CD4-positive, CD25-positive, alpha-beta regulatory T cell (primary cell): ENCODE data around the gene ZNF276. TPM values are rescaled to one million over a fixed set of nuclear protein-coding genes. Genes with fewer than 3 reads are reported as not detected.
A peak's percentile ranks its signal among the peaks of the same experiment; 100 is the strongest.

Experiments
- ATAC-seq, 2 donors: fragments of 150-1000 bp; cut with Tn5 transposase; one replicate each; pipeline ENCODE4 v1.10.0; 2021; ENCODE audit warnings: low read depth in 2 of 2, moderate number of reproducible peaks in 2 of 2, moderate library complexity in 1 of 2
- DNase-seq, 3 donors: peaks; one replicate each; pipeline versions ENCODE4 v3.0.0 to v3.0.0-alpha.2; 2012 to 2022; ENCODE audit warnings: mixed read lengths in 1 of 3
- H3K27ac ChIP-seq: one replicate; pipeline ENCODE4 v1.7.0; 2013; ENCODE audit warnings: mild to moderate bottlenecking, low read length; ENCODE audit not compliant: insufficient read depth, poor library complexity, severe bottlenecking
- H3K27me3 ChIP-seq: one replicate; pipeline ENCODE4 v1.7.0; 2013; ENCODE audit warnings: low read length; ENCODE audit not compliant: control insufficient read depth, insufficient read depth
- H3K36me3 ChIP-seq: one replicate; pipeline ENCODE4 v1.7.0; 2013; ENCODE audit warnings: mild to moderate bottlenecking, low read length, moderate library complexity; ENCODE audit not compliant: control insufficient read depth, insufficient read depth
- H3K4me1 ChIP-seq: 2 replicates; pipeline ENCODE4 v1.7.0; 2013; ENCODE audit warnings: mild to moderate bottlenecking, low read length; ENCODE audit not compliant: insufficient read depth, control insufficient read depth, poor library complexity, severe bottlenecking
- H3K4me3 ChIP-seq: one replicate; pipeline ENCODE4 v1.7.0; 2013; ENCODE audit warnings: low read depth, mild to moderate bottlenecking, low read length, moderate library complexity
- H3K9me3 ChIP-seq, 2 experiments: 1 replicate in 1 of 2; 2 replicates in 1 of 2; pipeline ENCODE4 v1.7.0; 2013; ENCODE audit warnings: low read length in 2 of 2, mild to moderate bottlenecking in 1 of 2, moderate library complexity in 1 of 2; ENCODE audit not compliant: control insufficient read depth in 2 of 2
- H3K27ac Mint-ChIP-seq, 3 donors: one replicate each; pipeline ENCODE4 v1.8.0; 2020 to 2022; ENCODE audit warnings: mild to moderate bottlenecking in 3 of 3, mixed read lengths in 3 of 3, moderate library complexity in 2 of 3
- H3K27me3 Mint-ChIP-seq: one replicate; pipeline ENCODE4 v1.8.0; 2022; ENCODE audit warnings: mild to moderate bottlenecking, mixed read lengths
- H3K36me3 Mint-ChIP-seq: one replicate; pipeline ENCODE4 v1.8.0; 2020; ENCODE audit warnings: mixed read lengths
- H3K4me1 Mint-ChIP-seq, 4 donors: one replicate each; pipeline ENCODE4 v1.8.0; 2020 to 2022; ENCODE audit warnings: mixed read lengths in 4 of 4, mild to moderate bottlenecking in 1 of 4
- H3K4me3 Mint-ChIP-seq, 4 donors: one replicate each; pipeline ENCODE4 v1.8.0; 2020 to 2022; ENCODE audit warnings: mild to moderate bottlenecking in 4 of 4, mixed read lengths in 4 of 4, moderate library complexity in 3 of 4
- H3K9me3 Mint-ChIP-seq, 7 donors: one replicate each; pipeline ENCODE4 v1.8.0; 2020 to 2022; ENCODE audit warnings: mixed read lengths in 7 of 7, mild to moderate bottlenecking in 3 of 7, moderate library complexity in 2 of 7
- polyA plus RNA-seq, 4 donors: library from polyadenylated mRNA; unstranded; fragments of 300-500 nt; fragmentation: Illumina TruSeq; gene quantifications; one replicate each; pipeline ENCODE4 v1.2.3, GENCODE V29; 2021
- total RNA-seq: library from RNA; stranded (reverse); gene quantifications from one replicate; pipeline ENCODE4 v1.2.3, GENCODE V29; 2022

The ZNF276 gene
- total and polyA plus RNA-seq, 5 donors from 2014 or later, result 15.5 to 108 (median 20.7) TPM

DNA sequence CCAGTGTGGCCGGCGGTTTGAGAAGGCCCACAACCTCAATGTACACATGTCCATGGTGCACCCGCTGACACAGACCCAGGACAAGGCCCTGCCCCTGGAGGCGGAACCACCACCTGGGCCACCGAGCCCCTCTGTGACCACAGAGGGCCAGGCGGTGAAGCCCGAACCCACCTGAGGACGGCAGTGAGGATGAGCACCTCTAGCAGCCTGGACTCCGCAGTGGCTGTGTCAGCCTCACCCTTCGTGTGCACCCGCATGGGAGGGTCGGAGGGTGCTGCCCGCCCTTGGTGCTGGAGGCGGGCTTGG lies 16.7 kb downstream of the ZNF276 start:
- no peaks in the 10 kb centered on the region for H3K9me3 Mint-ChIP-seq
- H3K27me3 Mint-ChIP-seq, result no peaks in the 10 kb centered on the region
- Histone ChIP-seq H3K36me3 (peaks cover 82% of the 10 kb centered on the region), H3K27me3 (no peaks in the 10 kb centered on the region), H3K4me3 (no peak overlapping the region), H3K9me3 (no peaks in the 10 kb centered on the region), H3K4me1 (peaks cover 20% of the 10 kb centered on the region), H3K27ac (peak overlapping the region; percentile 49)
- H3K4me1 Mint-ChIP-seq, result peaks cover 0 to 51% (median 21%) of the 10 kb centered on the region in 4 donors
- peaks cover 27% of the 10 kb centered on the region for H3K36me3 Mint-ChIP-seq
- H3K27ac Mint-ChIP-seq, result peak overlapping the region in 2 of 3 donors; percentile 26 to 66
- peak overlapping the region in 1 of 4 donors; percentile 47 for H3K4me3 Mint-ChIP-seq
- DNase-seq (no peak), ATAC-seq (no peak)

- Histone ChIP-seq H3K9me3 (no peaks in the 10 kb centered on the region), H3K4me3 (no peak overlapping the region), H3K4me1 (peaks cover 20% of the 10 kb centered on the region), H3K27me3 (no peaks in the 10 kb centered on the region), H3K36me3 (peaks cover 75% of the 10 kb centered on the region), H3K27ac (no peak overlapping the region)
- Mint-ChIP-seq H3K4me3 (no peak overlapping the region), H3K4me1 (peaks cover 0 to 52% (median 21%) of the 10 kb centered on the region in 4 donors), H3K27me3 (no peaks in the 10 kb centered on the region), H3K36me3 (peaks cover 20% of the 10 kb centered on the region), H3K27ac (peak overlapping the region in 1 of 3 donors; percentile 26), H3K9me3 (no peaks in the 10 kb centered on the region)
- no peak for ATAC-seq
- DNase-seq, result no peak
These were observed 17.4 kb downstream of the ZNF276 start for GRCh38 chr16:89738538-89739317.

DNA sequence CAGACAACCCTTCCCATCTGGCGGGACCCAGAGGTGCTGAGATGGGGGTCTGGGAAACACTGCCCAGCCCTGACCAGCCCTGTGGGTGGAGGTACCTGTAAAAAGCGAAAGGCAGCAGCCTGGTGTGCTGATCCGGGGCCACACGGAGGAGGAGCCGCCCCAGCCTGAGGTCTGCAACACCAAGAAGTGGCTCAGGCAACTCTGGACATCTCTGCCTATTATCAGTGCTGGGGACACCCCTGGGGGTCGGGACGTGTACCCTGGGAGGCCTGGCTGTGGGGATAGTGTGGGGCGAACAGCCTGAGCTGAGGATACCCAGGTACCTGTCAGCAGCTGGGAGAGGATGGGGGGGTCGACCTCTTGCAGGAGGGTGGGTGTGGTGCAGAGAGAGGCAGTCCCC lies 18.0 kb downstream of the ZNF276 start:
- Histone ChIP-seq H3K4me1 (peaks cover 20% of the 10 kb centered on the region), H3K4me3 (no peak overlapping the region), H3K27me3 (no peaks in the 10 kb centered on the region), H3K27ac (no peak overlapping the region), H3K36me3 (peaks cover 73% of the 10 kb centered on the region), H3K9me3 (no peaks in the 10 kb centered on the region)
- no peak overlapping the region for H3K4me3 Mint-ChIP-seq
- peaks cover 17% of the 10 kb centered on the region for H3K36me3 Mint-ChIP-seq
- H3K27ac Mint-ChIP-seq, result no peak overlapping the region
- no peaks in the 10 kb centered on the region for H3K27me3 Mint-ChIP-seq
- DNase-seq (no peak), ATAC-seq (no peak)
- H3K4me1 Mint-ChIP-seq, result peaks cover 0 to 50% (median 20%) of the 10 kb centered on the region in 4 donors
- no peaks in the 10 kb centered on the region for H3K9me3 Mint-ChIP-seq

DNA sequence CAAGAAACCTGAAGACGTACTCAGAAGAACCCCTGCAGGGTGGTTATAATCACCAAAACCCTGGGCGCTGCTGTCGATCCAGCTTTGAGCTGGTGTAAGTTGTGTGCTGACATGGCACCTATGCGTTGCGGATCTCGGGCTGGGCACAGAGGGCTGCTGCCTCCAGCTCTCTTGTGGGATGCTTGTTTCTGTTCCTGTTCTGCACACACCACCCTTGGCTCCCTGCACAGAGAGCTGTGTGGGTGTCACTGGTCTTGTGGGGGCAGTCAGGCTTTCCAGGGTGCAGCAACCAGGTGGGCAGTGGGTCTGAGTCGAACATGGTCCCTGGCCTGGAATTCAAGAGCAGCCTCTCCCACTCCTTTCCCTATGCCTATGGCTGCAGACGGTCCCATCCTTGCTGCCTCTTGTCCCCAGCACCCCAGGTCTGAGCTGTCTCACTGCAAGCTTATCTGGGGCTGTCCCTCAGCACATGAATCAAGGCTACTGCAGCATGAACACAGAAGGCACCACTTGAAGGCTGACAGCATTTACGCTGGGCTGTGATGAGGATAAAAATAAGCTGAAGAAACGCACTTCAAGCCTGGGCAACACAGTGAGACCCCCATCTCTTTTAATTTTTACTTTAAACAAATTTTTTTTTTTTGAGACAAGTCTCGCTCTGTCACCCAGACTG lies 20.1 kb downstream of the ZNF276 start:
- no peaks in the 10 kb centered on the region for H3K9me3 ChIP-seq
- no peaks in the 10 kb centered on the region for H3K27me3 Mint-ChIP-seq
- H3K27ac Mint-ChIP-seq, result peak overlapping the region in 2 of 3 donors; percentile 67 to 68
- H3K4me1 ChIP-seq, result peaks cover 13% of the 10 kb centered on the region
- H3K4me1 Mint-ChIP-seq, result peaks cover 0 to 37% (median 14%) of the 10 kb centered on the region in 4 donors
- H3K27me3 ChIP-seq, result no peaks in the 10 kb centered on the region
- H3K4me3 Mint-ChIP-seq, result no peak overlapping the region
- peaks cover 8% of the 10 kb centered on the region for H3K36me3 Mint-ChIP-seq
- H3K27ac ChIP-seq, result no peak overlapping the region
- no peak overlapping the region for H3K4me3 ChIP-seq
- no peaks in the 10 kb centered on the region for H3K9me3 Mint-ChIP-seq
- DNase-seq, result no peak
- ATAC-seq, result no peak
- peaks cover 64% of the 10 kb centered on the region for H3K36me3 ChIP-seq

GRCh38 chr16:89742948-89743347 lies 21.6 kb downstream of the ZNF276 start:
- Mint-ChIP-seq H3K4me1 (peaks cover 0 to 22% (median 4%) of the 10 kb centered on the region in 4 donors), H3K4me3 (no peak overlapping the region), H3K27me3 (no peaks in the 10 kb centered on the region), H3K9me3 (no peaks in the 10 kb centered on the region), H3K27ac (peak overlapping the region; percentile 71 to 89 (median 88)), H3K36me3 (peaks cover under 1% of the 10 kb centered on the region)
- Histone ChIP-seq H3K36me3 (peaks cover 55% of the 10 kb centered on the region), H3K9me3 (no peaks in the 10 kb centered on the region), H3K4me3 (no peak overlapping the region), H3K27ac (no peak overlapping the region), H3K27me3 (no peaks in the 10 kb centered on the region), H3K4me1 (no peaks in the 10 kb centered on the region)
- DNase-seq, result no peak
- no peak for ATAC-seq

DNA sequence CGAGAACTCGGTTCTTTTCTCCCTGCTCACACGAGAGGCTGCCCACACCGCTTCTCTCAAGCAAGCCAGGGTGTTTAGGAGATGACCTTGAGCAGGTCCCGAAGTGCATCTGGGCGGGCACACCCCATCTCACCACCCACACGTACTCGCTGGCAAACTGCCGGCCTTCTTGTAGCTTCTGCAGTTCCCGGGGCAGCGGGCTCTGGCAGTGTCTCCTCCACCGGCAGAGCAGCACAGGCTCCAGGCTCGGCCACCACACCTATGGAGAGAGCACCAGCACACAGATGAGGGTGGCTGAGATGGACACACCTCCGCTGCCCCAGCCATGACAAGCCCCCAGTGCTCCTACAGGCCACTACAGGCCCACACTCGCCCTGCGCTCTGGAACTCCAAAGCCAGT lies 23.5 kb downstream of the ZNF276 start:
- H3K4me3 Mint-ChIP-seq, result no peak overlapping the region
- peaks cover 0 to 17% (median 3%) of the 10 kb centered on the region in 4 donors for H3K4me1 Mint-ChIP-seq
- ATAC-seq (no peak), DNase-seq (no peak)
- H3K9me3 Mint-ChIP-seq, result peaks cover 0 to 1% (median 0%) of the 10 kb centered on the region in 7 donors
- H3K4me3 ChIP-seq, result no peak overlapping the region
- no peak overlapping the region for H3K27ac ChIP-seq
- no peaks in the 10 kb centered on the region for H3K27me3 Mint-ChIP-seq
- peaks cover 52% of the 10 kb centered on the region for H3K36me3 ChIP-seq
- no peaks in the 10 kb centered on the region for H3K4me1 ChIP-seq
- no peaks in the 10 kb centered on the region for H3K27me3 ChIP-seq
- no peak overlapping the region for H3K27ac Mint-ChIP-seq
- H3K36me3 Mint-ChIP-seq, result peaks cover 4% of the 10 kb centered on the region
- H3K9me3 ChIP-seq, result no peaks in the 10 kb centered on the region

- Mint-ChIP-seq H3K4me1 (peaks cover 0 to 14% (median 4%) of the 10 kb centered on the region in 4 donors), H3K9me3 (peaks cover 0 to 1% (median 0%) of the 10 kb centered on the region in 7 donors), H3K27ac (no peak overlapping the region), H3K4me3 (no peak overlapping the region), H3K36me3 (peaks cover 4% of the 10 kb centered on the region), H3K27me3 (no peaks in the 10 kb centered on the region)
- ATAC-seq (no peak), DNase-seq (no peak)
- no peaks in the 10 kb centered on the region for H3K9me3 ChIP-seq
- H3K27ac ChIP-seq, result no peak overlapping the region
- no peak overlapping the region for H3K4me3 ChIP-seq
- peaks cover 46% of the 10 kb centered on the region for H3K36me3 ChIP-seq
- H3K4me1 ChIP-seq, result no peaks in the 10 kb centered on the region
- no peaks in the 10 kb centered on the region for H3K27me3 ChIP-seq
These were observed 24.7 kb downstream of the ZNF276 start for GRCh38 chr16:89746043-89746442.
